Esophagus muscularis mucosa (tissue), 4 donors: Measurements from ENCODE around the gene MTUS2.

Source experiments
- EP300 ChIP-seq: sonication (generic); formaldehyde crosslinking; IDR thresholded peaks from one replicate; pipeline ENCODE4 v1.6.1; 2017; ENCODE audit warnings: antibody characterized with exemption
- POLR2A ChIP-seq: fragments of 450-650 bp; IDR thresholded peaks from one replicate; pipeline ENCODE4 v1.6.1; 2017; ENCODE audit warnings: antibody characterized with exemption, moderate library complexity, mild to moderate bottlenecking, low read depth
- POLR2AphosphoS5 ChIP-seq, 2 donors: sonication (generic); formaldehyde crosslinking; IDR thresholded peaks; one replicate each; pipeline ENCODE4 v1.6.1; 2017; ENCODE audit warnings: antibody characterized with exemption in 2 of 2
- TF ChIP-seq, protein P1 (sequence below), 3 experiments: fragments of 200-600 bp in 2 of 3; fragments of 450-650 bp in 1 of 3; sonication (generic) in 2 of 3; IDR thresholded peaks; one replicate each; pipeline ENCODE4 v1.5.1; 2017 to 2019; ENCODE audit warnings: antibody characterized with exemption in 3 of 3, mild to moderate bottlenecking in 2 of 3, moderate library complexity in 1 of 3

DNA sequence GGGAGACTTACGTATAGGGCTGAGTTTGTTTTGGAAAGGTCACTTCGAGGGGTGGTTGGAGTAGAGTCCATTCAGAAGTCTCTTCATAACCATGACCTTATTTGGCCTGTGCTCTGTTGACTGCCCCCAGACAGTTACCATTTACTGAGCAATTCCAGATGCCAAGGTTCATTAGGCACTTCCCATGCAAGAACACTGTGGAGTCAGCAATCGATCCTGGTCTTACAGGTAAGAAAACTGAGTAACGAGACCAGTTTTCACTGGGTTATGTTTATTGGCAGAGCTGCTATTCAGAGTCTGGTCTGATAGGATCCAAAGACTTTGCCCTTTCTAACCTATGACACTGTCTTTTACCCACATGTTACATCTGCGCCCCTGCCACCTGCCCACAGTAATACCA, 134.7 kb downstream of the MTUS2 start:
- TF ChIP-seq, protein P1, sequence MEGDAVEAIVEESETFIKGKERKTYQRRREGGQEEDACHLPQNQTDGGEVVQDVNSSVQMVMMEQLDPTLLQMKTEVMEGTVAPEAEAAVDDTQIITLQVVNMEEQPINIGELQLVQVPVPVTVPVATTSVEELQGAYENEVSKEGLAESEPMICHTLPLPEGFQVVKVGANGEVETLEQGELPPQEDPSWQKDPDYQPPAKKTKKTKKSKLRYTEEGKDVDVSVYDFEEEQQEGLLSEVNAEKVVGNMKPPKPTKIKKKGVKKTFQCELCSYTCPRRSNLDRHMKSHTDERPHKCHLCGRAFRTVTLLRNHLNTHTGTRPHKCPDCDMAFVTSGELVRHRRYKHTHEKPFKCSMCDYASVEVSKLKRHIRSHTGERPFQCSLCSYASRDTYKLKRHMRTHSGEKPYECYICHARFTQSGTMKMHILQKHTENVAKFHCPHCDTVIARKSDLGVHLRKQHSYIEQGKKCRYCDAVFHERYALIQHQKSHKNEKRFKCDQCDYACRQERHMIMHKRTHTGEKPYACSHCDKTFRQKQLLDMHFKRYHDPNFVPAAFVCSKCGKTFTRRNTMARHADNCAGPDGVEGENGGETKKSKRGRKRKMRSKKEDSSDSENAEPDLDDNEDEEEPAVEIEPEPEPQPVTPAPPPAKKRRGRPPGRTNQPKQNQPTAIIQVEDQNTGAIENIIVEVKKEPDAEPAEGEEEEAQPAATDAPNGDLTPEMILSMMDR (IDR thresholded peaks at IDR 0.05): no peak
- no peak for TF ChIP-seq POLR2A
- TF ChIP-seq EP300: no peak
- no peak for TF ChIP-seq POLR2AphosphoS5 (IDR thresholded peaks at IDR 0.05)
